Fibroblast of lung (primary cell): Measurements from ENCODE around the gene FGGY. TPM values are rescaled to one million over a fixed set of nuclear protein-coding genes. Genes with fewer than 3 reads are reported as not detected.

Experiments used
- DNase-seq, 2 donors: peaks; one replicate each; pipeline versions ENCODE4 v3.0.0 to v3.0.0-alpha.2; 2010; ENCODE audit warnings: low read depth in 2 of 2
- H2AFZ ChIP-seq: 2 replicates; pipeline ENCODE4 v1.5.1; 2012; ENCODE audit warnings: low read length, control low read depth, inconsistent platforms
- H3K27ac ChIP-seq: 2 replicates; pipeline ENCODE4 v1.5.1; 2011; ENCODE audit warnings: low read length, control low read depth; ENCODE audit not compliant: insufficient read depth
- H3K27me3 ChIP-seq: 2 replicates; pipeline ENCODE4 v1.5.1; 2011; ENCODE audit warnings: mild to moderate bottlenecking, low read length; ENCODE audit not compliant: control insufficient read depth, insufficient read depth
- H3K36me3 ChIP-seq: 2 replicates; pipeline ENCODE4 v1.5.1; 2011; ENCODE audit warnings: low read length; ENCODE audit not compliant: control insufficient read depth, insufficient read depth
- H3K4me1 ChIP-seq: 2 replicates; pipeline ENCODE4 v1.5.1; 2011; ENCODE audit warnings: low read length; ENCODE audit not compliant: control insufficient read depth, insufficient read depth; ENCODE audit errors: extremely low read depth
- H3K4me2 ChIP-seq: 2 replicates; pipeline ENCODE4 v1.5.1; 2011; ENCODE audit warnings: low read length, control low read depth; ENCODE audit not compliant: insufficient read depth; ENCODE audit errors: extremely low read depth
- H3K4me3 ChIP-seq, 4 experiments: fragments of 200-600 bp in 1 of 4; sonication (generic) in 1 of 4; replicated peaks in 1 of 4; 2 replicates each; pipeline ENCODE4 v1.5.1; 2011 to 2016; ENCODE audit warnings: low read length in 4 of 4, low read depth in 3 of 4, mild to moderate bottlenecking in 3 of 4, control low read depth in 2 of 4, inconsistent platforms in 1 of 4, mixed read lengths in 1 of 4; ENCODE audit not compliant: insufficient read depth in 1 of 4; ENCODE audit errors: control extremely low read depth in 1 of 4
- H3K79me2 ChIP-seq: 2 replicates; pipeline ENCODE4 v1.5.1; 2012; ENCODE audit warnings: mild to moderate bottlenecking, low read length, inconsistent platforms; ENCODE audit not compliant: control insufficient read depth, insufficient read depth
- H3K9ac ChIP-seq: 2 replicates; pipeline ENCODE4 v1.5.1; 2011; ENCODE audit warnings: mild to moderate bottlenecking, low read length, control low read depth; ENCODE audit not compliant: insufficient read depth
- H3K9me3 ChIP-seq: 2 replicates; pipeline ENCODE4 v1.5.1; 2012; ENCODE audit warnings: low read depth, low read length; ENCODE audit not compliant: control insufficient read depth, insufficient read depth
- H4K20me1 ChIP-seq: 2 replicates; pipeline ENCODE4 v1.5.1; 2011; ENCODE audit warnings: low read length; ENCODE audit not compliant: control insufficient read depth, insufficient read depth; ENCODE audit errors: extremely low read depth
- CTCF ChIP-seq, 2 donors: IDR thresholded peaks in 1 of 2; conservative IDR thresholded peaks in 1 of 2; 1 replicate in 1 of 2; 2 replicates in 1 of 2; pipeline ENCODE4 v1.5.1; 2011 to 2012; ENCODE audit warnings: low read length in 2 of 2, control low read depth in 1 of 2, inconsistent platforms in 1 of 2, low read depth in 1 of 2, mild to moderate bottlenecking in 1 of 2
- EZH2 ChIP-seq: IDR thresholded peaks from 2 replicates; pipeline ENCODE4 v1.5.1; 2012; ENCODE audit warnings: low read length, control low read depth, mild to moderate bottlenecking; ENCODE audit errors: missing control alignments
- polyA plus RNA-seq, 2 donors: library from polyadenylated mRNA; depleted of rRNA in 1 of 2; stranded (reverse) in 1 of 2; unstranded in 1 of 2; fragments of >200 nt; gene quantifications; 2 replicates each; pipeline ENCODE4 v1.2.1, GENCODE V29; 2011 to 2012; ENCODE audit warnings: missing spikeins in 1 of 2
- total RNA-seq: library from RNA; depleted of rRNA; stranded (reverse); fragments of >200 nt; gene quantifications from 2 replicates; pipeline ENCODE4 v1.2.1, GENCODE V29; 2014

The FGGY gene
- total and polyA plus RNA-seq, 2 donors (not counting 1 experiment from before 2014, with no cell fraction given), result 9.5 to 32.4 TPM

GRCh38 chr1:59696421-59697115 is 399.7 kb downstream of the FGGY start:
- H3K4me3 ChIP-seq, result no peak overlapping the region
- H3K27ac ChIP-seq, result no peak overlapping the region
- TF ChIP-seq EZH2, result no peak
- H3K9me3 ChIP-seq, result no peaks in the 10 kb centered on the region
- DNase-seq, result no peak
- H3K27me3 ChIP-seq, result no peaks in the 10 kb centered on the region
- no peak overlapping the region for H3K9ac ChIP-seq
- no peaks in the 10 kb centered on the region for H3K36me3 ChIP-seq
- no peaks in the 10 kb centered on the region for H3K79me2 ChIP-seq
- H3K4me1 ChIP-seq, result peaks cover 3% of the 10 kb centered on the region
- no peak overlapping the region for H2AFZ ChIP-seq
- no peak overlapping the region for H3K4me2 ChIP-seq
- no peaks in the 10 kb centered on the region for H4K20me1 ChIP-seq

- H2AFZ ChIP-seq, result no peak overlapping the region
- H4K20me1 ChIP-seq, result no peaks in the 10 kb centered on the region
- H3K27me3 ChIP-seq, result no peaks in the 10 kb centered on the region
- no peak overlapping the region for H3K27ac ChIP-seq
- peaks cover 3% of the 10 kb centered on the region for H3K4me1 ChIP-seq
- TF ChIP-seq CTCF (conservative IDR thresholded peaks at IDR 0.05 in 1 of 2, IDR thresholded peaks at IDR 0.05 in 1 of 2; ENCODE audit: low read depth in 1 of 2, low read length in 2 of 2), result no peak
- no peaks in the 10 kb centered on the region for H3K79me2 ChIP-seq
- no peaks in the 10 kb centered on the region for H3K9me3 ChIP-seq
- DNase-seq, result peak in 1 of 2 donors; percentile 47
- no peak overlapping the region for H3K4me2 ChIP-seq
- H3K4me3 ChIP-seq, result no peak overlapping the region
- no peak overlapping the region for H3K9ac ChIP-seq
- no peaks in the 10 kb centered on the region for H3K36me3 ChIP-seq
Measured at GRCh38 chr1:59697150-59697800, 400.4 kb downstream of the FGGY start.

GRCh38 chr1:59698386-59698785 is 401.5 kb downstream of the FGGY start:
- DNase-seq, result no peak
- H2AFZ ChIP-seq, result no peak overlapping the region

More at GRCh38 chr1:59698386-59698785, 401.5 kb downstream of the FGGY start:
- Histone ChIP-seq H3K4me2 (no peak overlapping the region), H3K79me2 (no peaks in the 10 kb centered on the region), H3K4me1 (peaks cover 9% of the 10 kb centered on the region), H3K9me3 (no peaks in the 10 kb centered on the region), H3K4me3 (no peak overlapping the region), H3K9ac (no peak overlapping the region), H3K27ac (no peak overlapping the region), H4K20me1 (no peaks in the 10 kb centered on the region), H3K27me3 (no peaks in the 10 kb centered on the region), H3K36me3 (no peaks in the 10 kb centered on the region)
- TF ChIP-seq EZH2, result no peak
- TF ChIP-seq CTCF (conservative IDR thresholded peaks at IDR 0.05 in 1 of 2, IDR thresholded peaks at IDR 0.05 in 1 of 2; ENCODE audit: low read depth in 1 of 2, low read length in 2 of 2), result no peak
